ENCODE measurements around the gene KCNH4.
"Not testable (repeated sequence)": the region's sequence is repeated elsewhere in the genome, so short reads cannot be mapped to it uniquely, and the experiment has no call there.

KCNH4 gene

GRCh38 chr17:42224651-42225050 is 43.7 kb upstream of the KCNH4 start:
- Histone ChIP-seq H3K27me3 (ENCODE audit: insufficient read depth, poor library complexity, severe bottlenecking) (no peaks in the 10 kb centered on the region), H3K9me3 (ENCODE audit: severe bottlenecking) (no peaks in the 10 kb centered on the region), H3K4me1 (ENCODE audit: insufficient read depth, poor library complexity, severe bottlenecking) (no peaks in the 10 kb centered on the region), H3K36me3 (ENCODE audit: low read depth) (peaks cover 6% of the 10 kb centered on the region), H3K27ac (ENCODE audit: poor library complexity, severe bottlenecking) (no peak overlapping the region), H3K4me3 (ENCODE audit: severe bottlenecking) (no peak overlapping the region)
- ATAC-seq (ENCODE audit: low read depth) = no peak
- no peak for DNase-seq (ENCODE audit: low spot score)
- no peak for TF ChIP-seq CTCF (IDR thresholded peaks at IDR 0.05; ENCODE audit: poor library complexity, severe bottlenecking)

GRCh38 chr17:42221886-42222745 is 41.2 kb upstream of the KCNH4 start:
- peak; percentile 37 for TF ChIP-seq CTCF (IDR thresholded peaks at IDR 0.05; ENCODE audit: poor library complexity, severe bottlenecking)
- H3K4me3 ChIP-seq (ENCODE audit: severe bottlenecking) = no peak overlapping the region
- H3K9me3 ChIP-seq (ENCODE audit: severe bottlenecking) = no peaks in the 10 kb centered on the region
- no peak for DNase-seq (ENCODE audit: low spot score)
- peaks cover 9% of the 10 kb centered on the region for H3K36me3 ChIP-seq (ENCODE audit: low read depth)
- H3K4me1 ChIP-seq (ENCODE audit: insufficient read depth, poor library complexity, severe bottlenecking) = no peaks in the 10 kb centered on the region
- no peaks in the 10 kb centered on the region for H3K27me3 ChIP-seq (ENCODE audit: insufficient read depth, poor library complexity, severe bottlenecking)
- H3K27ac ChIP-seq (ENCODE audit: poor library complexity, severe bottlenecking) = no peak overlapping the region
- ATAC-seq (ENCODE audit: low read depth) = no peak

DNA sequence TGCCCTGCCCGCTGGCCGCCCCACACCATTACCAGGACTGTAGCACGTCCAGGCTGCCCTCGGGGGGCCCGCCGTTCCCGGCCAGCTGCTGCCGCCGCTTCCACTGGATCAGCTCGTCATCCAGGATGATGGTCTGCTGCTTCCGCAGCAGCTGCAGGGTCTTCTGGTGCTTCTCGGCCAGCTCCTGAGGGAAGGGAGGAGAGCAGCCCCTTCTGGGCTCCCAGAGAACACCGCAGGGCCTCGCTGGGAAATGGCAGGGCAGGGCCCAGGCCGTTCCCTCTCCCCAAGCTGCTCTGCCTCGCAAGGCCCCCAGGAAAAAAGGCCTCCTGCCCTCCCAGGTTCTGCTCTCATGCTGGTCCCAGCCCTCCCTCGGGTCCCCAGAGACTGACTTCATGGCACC is 38.3 kb upstream of the KCNH4 start:
- H3K36me3 ChIP-seq (ENCODE audit: low read depth) = peaks cover 25% of the 10 kb centered on the region

GRCh38 chr17:42214156-42214555 is 33.2 kb upstream of the KCNH4 start:
- ATAC-seq (ENCODE audit: low read depth) = no peak
- Histone ChIP-seq H3K9me3 (ENCODE audit: severe bottlenecking) (no peaks in the 10 kb centered on the region), H3K27ac (ENCODE audit: poor library complexity, severe bottlenecking) (no peak overlapping the region), H3K36me3 (ENCODE audit: low read depth) (peaks cover 48% of the 10 kb centered on the region), H3K4me1 (ENCODE audit: insufficient read depth, poor library complexity, severe bottlenecking) (no peaks in the 10 kb centered on the region), H3K27me3 (ENCODE audit: insufficient read depth, poor library complexity, severe bottlenecking) (no peaks in the 10 kb centered on the region), H3K4me3 (ENCODE audit: severe bottlenecking) (no peak overlapping the region)
- DNase-seq (ENCODE audit: low spot score) = no peak
- no peak for TF ChIP-seq CTCF (IDR thresholded peaks at IDR 0.05; ENCODE audit: poor library complexity, severe bottlenecking)

More for the DNA sequence above, 38.3 kb upstream of the KCNH4 start:
- not testable (repeated sequence) for H3K4me1 ChIP-seq (ENCODE audit: insufficient read depth, poor library complexity, severe bottlenecking); DNase-seq (ENCODE audit: low spot score); H3K9me3 ChIP-seq (ENCODE audit: severe bottlenecking); H3K4me3 ChIP-seq (ENCODE audit: severe bottlenecking); ATAC-seq (ENCODE audit: low read depth); H3K27ac ChIP-seq (ENCODE audit: poor library complexity, severe bottlenecking); H3K27me3 ChIP-seq (ENCODE audit: insufficient read depth, poor library complexity, severe bottlenecking)

DNA sequence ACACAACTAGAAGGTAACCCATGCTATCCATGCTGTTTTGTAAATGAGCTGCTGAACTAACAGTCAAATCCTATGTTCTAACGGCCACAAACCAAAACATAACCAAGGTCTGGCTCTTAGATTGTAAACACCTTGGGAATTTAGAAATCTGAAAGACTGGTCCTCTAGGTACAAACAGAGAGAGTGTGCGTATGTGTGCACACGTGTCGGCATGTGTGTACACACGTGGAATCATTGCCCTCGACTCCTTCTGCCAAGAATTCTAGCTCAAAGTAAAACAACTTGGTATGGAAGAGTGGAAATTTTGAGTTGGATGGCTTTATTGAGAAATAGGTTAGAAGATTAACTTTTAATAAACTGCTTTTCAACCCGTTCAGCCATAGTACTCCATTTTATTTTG is 31.4 kb upstream of the KCNH4 start:
- H3K36me3 ChIP-seq (ENCODE audit: low read depth) = peaks cover 62% of the 10 kb centered on the region
- ATAC-seq (ENCODE audit: low read depth) = no peak
- no peak overlapping the region for H3K4me3 ChIP-seq (ENCODE audit: severe bottlenecking)
- DNase-seq (ENCODE audit: low spot score) = no peak
- no peak for TF ChIP-seq CTCF (IDR thresholded peaks at IDR 0.05; ENCODE audit: poor library complexity, severe bottlenecking)
- no peaks in the 10 kb centered on the region for H3K9me3 ChIP-seq (ENCODE audit: severe bottlenecking)
- H3K27me3 ChIP-seq (ENCODE audit: insufficient read depth, poor library complexity, severe bottlenecking) = no peaks in the 10 kb centered on the region
- no peaks in the 10 kb centered on the region for H3K4me1 ChIP-seq (ENCODE audit: insufficient read depth, poor library complexity, severe bottlenecking)
- no peak overlapping the region for H3K27ac ChIP-seq (ENCODE audit: poor library complexity, severe bottlenecking)

GRCh38 chr17:42211921-42212341 is 31.0 kb upstream of the KCNH4 start:
- peaks cover 62% of the 10 kb centered on the region for H3K36me3 ChIP-seq (ENCODE audit: low read depth)
- not testable (repeated sequence) for H3K4me3 ChIP-seq (ENCODE audit: severe bottlenecking); H3K27me3 ChIP-seq (ENCODE audit: insufficient read depth, poor library complexity, severe bottlenecking); ATAC-seq (ENCODE audit: low read depth); H3K4me1 ChIP-seq (ENCODE audit: insufficient read depth, poor library complexity, severe bottlenecking); DNase-seq (ENCODE audit: low spot score); H3K9me3 ChIP-seq (ENCODE audit: severe bottlenecking); H3K27ac ChIP-seq (ENCODE audit: poor library complexity, severe bottlenecking)
